ENCODE measurements around the gene WDR93. TPM values are rescaled to one million over a fixed set of nuclear protein-coding genes. Genes with fewer than 3 reads are reported as not detected.

Gene WDR93
- total RNA-seq, 2 donors from 2014 or later, result 0.24 to 0.64 TPM

GRCh38 chr15:89723031-89723430 lies 32.4 kb downstream of the WDR93 start:
- H3K27me3 ChIP-seq (ENCODE audit: control insufficient read depth, insufficient read depth, low read length, poor library complexity, severe bottlenecking), result peaks cover 5% of the 10 kb centered on the region
- WGBS, 2 experiments (ENCODE audit: insufficient coverage in 1 of 2, insufficient read length in 1 of 2), result 93% methylated on average over 1 of the region's 3 CpGs; no CpG with 5 or more reads in 1 of the 2 experiments
- H3K4me3 Mint-ChIP-seq, result no peak overlapping the region
- H3K36me3 Mint-ChIP-seq (ENCODE audit: low read depth), result no peaks in the 10 kb centered on the region
- no peak overlapping the region for H3K9ac ChIP-seq (ENCODE audit: extremely low read depth, low read length, poor library complexity, severe bottlenecking)
- H3K4me1 ChIP-seq (ENCODE audit: control insufficient read depth, insufficient read depth, low read length), result no peaks in the 10 kb centered on the region
- no peak for DNase-seq
- no peaks in the 10 kb centered on the region for H3K4me1 Mint-ChIP-seq
- H3K36me3 ChIP-seq (ENCODE audit: control insufficient read depth, insufficient read depth, low read length), result no peaks in the 10 kb centered on the region
- TF ChIP-seq CTCF (conservative IDR thresholded peaks at IDR 0.05), result no peak
- H3K9me3 Mint-ChIP-seq, result peaks cover 7% of the 10 kb centered on the region
- no peak overlapping the region for H3K4me3 ChIP-seq (ENCODE audit: low read length)
- H3K27ac Mint-ChIP-seq, result no peak overlapping the region
- H3K27ac ChIP-seq (ENCODE audit: low read depth, low read length), result no peak overlapping the region
- peaks cover 15% of the 10 kb centered on the region for H3K27me3 Mint-ChIP-seq (ENCODE audit: insufficient read depth)
- peaks cover 6% of the 10 kb centered on the region for H3K9me3 ChIP-seq (ENCODE audit: control insufficient read depth, low read length)

GRCh38 chr15:89724621-89725020 lies 34.0 kb downstream of the WDR93 start:
- no peak overlapping the region for H3K27ac Mint-ChIP-seq
- no peaks in the 10 kb centered on the region for H3K36me3 Mint-ChIP-seq (ENCODE audit: low read depth)
- peaks cover 5% of the 10 kb centered on the region for H3K27me3 ChIP-seq (ENCODE audit: control insufficient read depth, insufficient read depth, low read length, poor library complexity, severe bottlenecking)
- no peaks in the 10 kb centered on the region for H3K4me1 ChIP-seq (ENCODE audit: control insufficient read depth, insufficient read depth, low read length)
- no peak overlapping the region for H3K9ac ChIP-seq (ENCODE audit: extremely low read depth, low read length, poor library complexity, severe bottlenecking)
- no peak overlapping the region for H3K4me3 ChIP-seq (ENCODE audit: low read length)
- H3K27ac ChIP-seq (ENCODE audit: low read depth, low read length), result no peak overlapping the region
- peaks cover 7% of the 10 kb centered on the region for H3K9me3 Mint-ChIP-seq
- H3K4me1 Mint-ChIP-seq, result no peaks in the 10 kb centered on the region
- no peak overlapping the region for H3K4me3 Mint-ChIP-seq
- no peak for DNase-seq
- H3K27me3 Mint-ChIP-seq (ENCODE audit: insufficient read depth), result peaks cover 21% of the 10 kb centered on the region
- H3K9me3 ChIP-seq (ENCODE audit: control insufficient read depth, low read length), result peaks cover 6% of the 10 kb centered on the region
- WGBS, 2 experiments (ENCODE audit: insufficient coverage in 1 of 2, insufficient read length in 1 of 2), result 100% methylated on average over 1 of the region's 1 CpG
- TF ChIP-seq CTCF (conservative IDR thresholded peaks at IDR 0.05), result no peak
- H3K36me3 ChIP-seq (ENCODE audit: control insufficient read depth, insufficient read depth, low read length), result no peaks in the 10 kb centered on the region

GRCh38 chr15:89725064-89725463 lies 34.5 kb downstream of the WDR93 start:
- no peak overlapping the region for H3K27ac Mint-ChIP-seq
- DNase-seq, result no peak
- no peak for TF ChIP-seq CTCF (conservative IDR thresholded peaks at IDR 0.05)
- no peaks in the 10 kb centered on the region for H3K36me3 ChIP-seq (ENCODE audit: control insufficient read depth, insufficient read depth, low read length)
- no peak overlapping the region for H3K27ac ChIP-seq (ENCODE audit: low read depth, low read length)
- peaks cover 24% of the 10 kb centered on the region for H3K27me3 Mint-ChIP-seq (ENCODE audit: insufficient read depth)
- WGBS, 2 experiments (ENCODE audit: insufficient coverage in 1 of 2, insufficient read length in 1 of 2), result 88 to 97% methylated on average over 1 of the region's 1 CpG
- H3K4me3 Mint-ChIP-seq, result no peak overlapping the region
- no peak overlapping the region for H3K9ac ChIP-seq (ENCODE audit: extremely low read depth, low read length, poor library complexity, severe bottlenecking)
- peaks cover 5% of the 10 kb centered on the region for H3K27me3 ChIP-seq (ENCODE audit: control insufficient read depth, insufficient read depth, low read length, poor library complexity, severe bottlenecking)
- H3K9me3 Mint-ChIP-seq, result peaks cover 7% of the 10 kb centered on the region
- H3K4me1 ChIP-seq (ENCODE audit: control insufficient read depth, insufficient read depth, low read length), result no peaks in the 10 kb centered on the region
- H3K36me3 Mint-ChIP-seq (ENCODE audit: low read depth), result no peaks in the 10 kb centered on the region
- no peak overlapping the region for H3K4me3 ChIP-seq (ENCODE audit: low read length)
- H3K9me3 ChIP-seq (ENCODE audit: control insufficient read depth, low read length), result peaks cover 6% of the 10 kb centered on the region
- H3K4me1 Mint-ChIP-seq, result no peaks in the 10 kb centered on the region
